Activated naive CD8-positive, alpha-beta T cell treated with anti-CD3 and anti-CD28 coated beads, Interleukin-2, amount 50 U/mL, for 16 hours (primary cell): ENCODE measurements around the gene KCNAB2.

ENCODE experiments used
- DNase-seq: peaks from one replicate; pipeline ENCODE4 v3.0.0-alpha.2; 2020; ENCODE audit warnings: low read depth, low spot score

The KCNAB2 gene

DNA sequence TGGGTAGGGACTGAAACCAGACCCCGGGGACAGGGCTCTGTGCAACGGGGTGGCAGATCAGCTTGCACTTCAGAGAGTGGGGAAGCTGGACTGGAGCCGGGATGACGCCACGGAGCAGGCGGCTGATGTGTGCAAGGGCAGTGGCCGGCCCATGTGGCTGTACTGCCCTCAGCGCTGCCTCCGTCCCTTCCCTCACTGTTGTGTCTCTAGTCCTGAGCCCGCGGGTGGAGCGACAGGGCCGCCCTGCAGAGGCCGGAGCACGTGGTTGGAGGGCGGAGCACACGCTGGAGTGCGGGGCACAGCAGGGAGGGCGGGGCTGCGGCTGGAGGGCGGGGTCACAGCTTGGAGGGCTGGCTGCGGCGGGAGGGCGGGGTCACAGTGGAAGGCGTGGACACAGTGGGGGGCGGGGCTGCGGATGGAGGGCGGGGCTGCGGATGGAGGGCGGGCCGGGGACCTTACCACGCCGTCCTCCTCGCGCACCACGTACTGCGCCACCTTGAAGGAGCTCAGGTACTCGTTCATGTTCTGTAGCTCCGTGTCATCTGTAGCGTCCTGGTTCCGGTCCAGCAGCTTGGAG lies 82.0 kb downstream of the KCNAB2 start:
- DNase-seq: peak; percentile 14

DNA sequence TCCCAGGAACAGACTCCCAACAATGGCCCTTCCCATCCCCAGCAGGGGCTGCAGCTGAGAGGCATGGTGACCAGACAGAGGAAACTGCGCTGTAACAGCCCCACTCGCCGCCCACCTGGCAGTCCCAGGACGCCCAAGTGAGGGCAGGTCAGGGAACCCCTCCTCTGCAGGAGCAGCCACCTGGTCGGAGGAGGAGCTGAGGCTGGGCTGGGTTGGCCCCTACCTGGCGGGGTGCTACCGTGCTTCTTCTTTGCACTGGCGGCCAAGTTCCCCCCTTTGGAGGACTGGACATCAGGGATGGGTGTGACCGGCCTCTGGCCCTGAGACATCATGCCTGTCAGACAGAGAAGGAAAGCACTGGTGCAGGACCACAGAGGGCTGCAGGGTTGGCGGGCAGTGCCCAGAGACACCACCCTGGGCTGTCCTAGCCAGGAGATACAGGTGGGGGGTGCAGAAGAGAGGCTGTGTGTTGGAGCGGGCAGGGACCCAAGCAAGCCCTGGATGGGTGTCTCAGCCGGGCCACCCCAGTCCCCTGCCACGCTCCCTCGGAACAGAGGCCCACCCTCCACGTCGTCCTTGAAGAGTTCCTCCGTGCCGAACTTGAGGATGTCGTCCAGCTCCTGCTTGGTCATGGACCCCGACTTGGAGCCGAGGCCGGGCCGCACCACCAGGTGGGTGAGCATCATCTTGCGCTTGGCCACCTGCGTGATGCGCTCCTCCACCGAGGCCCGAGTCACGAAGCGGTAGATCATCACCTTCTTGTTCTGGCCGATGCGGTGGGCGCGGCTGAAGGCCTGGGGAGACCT lies 82.8 kb downstream of the KCNAB2 start:
- DNase-seq: no peak

DNA sequence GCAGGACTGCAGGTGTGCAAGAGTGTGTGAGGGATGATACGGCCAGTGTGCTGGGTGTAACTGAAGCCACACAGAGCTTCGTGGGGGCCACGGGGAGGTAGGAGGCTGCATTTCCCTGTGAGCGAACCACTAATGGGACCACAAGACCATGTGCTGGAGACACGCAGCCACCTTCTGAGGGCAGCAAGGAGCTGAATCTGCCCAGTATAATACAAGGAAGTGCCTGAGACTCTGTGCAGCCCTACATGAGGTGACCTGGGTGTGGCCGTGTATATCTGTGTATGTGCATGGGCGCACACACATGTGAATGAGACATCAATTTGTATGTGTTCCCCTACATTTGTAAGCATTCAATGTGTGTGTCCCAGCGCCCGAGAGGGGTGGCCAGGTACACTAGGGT lies 83.6 kb downstream of the KCNAB2 start:
- DNase-seq: no peak

DNA sequence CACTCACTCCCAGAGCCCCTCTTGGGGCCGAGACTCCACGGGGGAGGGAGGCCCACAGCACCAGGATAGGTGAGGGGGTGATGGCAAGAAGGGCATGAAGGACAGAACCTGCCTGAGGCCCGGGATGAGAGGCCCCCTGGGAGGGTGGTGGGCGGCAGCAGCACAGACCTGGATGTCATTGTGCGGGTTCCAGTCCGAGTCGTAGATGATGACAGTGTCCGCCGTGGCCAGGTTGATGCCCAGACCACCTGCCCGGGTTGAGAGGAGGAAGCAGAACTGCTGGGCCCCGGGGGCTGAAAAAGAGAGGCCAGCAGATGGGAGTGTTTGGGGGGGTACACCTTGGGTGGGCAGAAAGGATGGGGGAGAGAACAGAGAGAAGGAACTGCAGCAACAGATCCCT lies 84.3 kb downstream of the KCNAB2 start:
- DNase-seq: no peak

DNA sequence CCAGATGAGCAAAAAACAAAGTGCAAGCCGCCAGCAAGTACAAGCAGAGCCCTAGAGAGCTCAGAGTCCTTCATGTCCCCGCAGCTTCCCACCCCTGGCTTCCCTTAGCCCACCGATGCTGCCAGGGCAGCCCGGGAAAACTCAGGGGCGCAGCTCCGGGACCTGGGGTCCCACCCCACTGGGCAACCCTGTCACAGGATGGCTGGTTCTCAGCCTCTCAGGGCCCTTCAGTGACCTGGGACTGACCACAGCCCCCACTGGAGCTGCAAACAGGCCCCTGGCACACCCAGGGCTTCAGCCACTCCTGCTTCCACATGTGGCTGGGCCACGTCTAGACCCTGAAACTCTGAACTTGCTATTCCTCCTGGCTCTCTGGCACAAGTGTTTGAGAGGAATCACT lies 84.9 kb downstream of the KCNAB2 start:
- DNase-seq: no peak

DNA sequence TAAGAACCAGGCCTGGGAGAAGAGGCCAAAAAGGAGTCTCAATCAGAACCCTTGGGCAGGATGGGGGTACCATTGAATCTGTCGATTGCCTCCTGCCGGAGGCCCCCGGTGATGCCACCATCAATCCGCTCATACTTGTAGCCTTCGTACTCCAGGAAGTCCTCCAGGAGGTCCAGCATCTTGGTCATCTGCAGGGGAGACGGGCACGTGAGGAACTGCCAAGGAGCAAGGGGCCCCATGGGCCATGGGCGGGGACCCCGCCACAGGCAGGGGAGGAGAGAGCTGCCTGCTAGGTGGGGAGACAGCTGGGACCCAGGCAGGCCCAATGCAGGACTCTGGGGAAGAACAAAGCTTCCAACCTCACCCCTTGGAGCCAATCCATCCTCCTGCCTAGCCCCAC lies 85.9 kb downstream of the KCNAB2 start:
- no peak for DNase-seq

DNA sequence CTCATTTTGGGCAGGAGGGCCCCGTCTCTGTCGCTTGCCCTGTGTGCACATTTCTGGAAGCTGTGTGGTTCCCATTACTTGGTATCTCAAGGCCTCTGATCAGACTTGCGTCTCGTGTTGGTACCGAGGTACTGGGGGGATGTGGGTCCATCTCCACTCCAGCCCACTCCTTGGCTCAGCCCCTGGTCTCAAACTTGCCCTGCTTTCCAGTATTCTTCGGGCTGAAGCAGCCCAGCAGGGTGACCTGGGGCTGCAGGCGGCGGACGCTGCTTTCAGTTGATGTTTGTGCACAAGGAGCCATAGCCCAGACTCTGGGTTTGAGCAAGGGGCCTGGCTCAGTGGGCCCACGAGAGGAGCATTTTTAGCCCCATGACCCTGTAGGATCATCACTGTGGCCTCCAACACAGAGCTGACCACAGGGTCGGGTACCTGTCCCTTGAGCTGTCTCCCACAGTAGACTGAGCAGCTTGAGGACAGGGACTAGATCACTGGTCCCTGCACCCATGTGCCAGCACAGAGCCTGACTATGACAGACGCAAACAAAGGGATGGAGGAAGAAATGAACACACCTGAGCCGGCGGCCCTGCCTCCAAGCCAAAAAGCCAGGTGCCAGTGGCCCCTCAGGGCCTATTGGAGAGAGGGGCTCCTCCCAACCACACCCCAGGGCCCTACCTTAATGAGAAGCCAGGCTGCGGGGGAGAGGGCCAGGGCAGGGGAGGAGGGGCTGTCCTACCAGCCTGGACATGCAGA lies 87.6 kb downstream of the KCNAB2 start:
- no peak for DNase-seq

DNA sequence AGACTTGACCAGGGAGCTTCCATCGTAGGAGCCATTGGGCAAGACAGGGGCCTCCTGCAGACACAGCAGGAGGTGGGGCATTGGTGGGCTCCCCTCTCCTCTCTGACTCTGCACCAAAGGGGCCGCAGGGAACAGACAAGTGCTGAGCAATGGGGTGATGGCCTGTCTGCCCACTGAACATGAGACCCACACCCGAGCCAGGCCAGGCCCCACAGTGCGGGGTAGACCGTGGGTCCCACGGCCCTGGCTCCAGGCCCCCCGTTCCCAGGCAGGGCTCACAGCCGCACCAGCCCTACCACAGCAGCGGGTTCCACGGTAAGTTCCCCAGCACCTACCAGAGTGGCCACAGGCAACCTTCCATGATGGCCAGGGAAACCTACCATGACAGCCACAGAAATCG lies 88.5 kb downstream of the KCNAB2 start:
- no peak for DNase-seq

DNA sequence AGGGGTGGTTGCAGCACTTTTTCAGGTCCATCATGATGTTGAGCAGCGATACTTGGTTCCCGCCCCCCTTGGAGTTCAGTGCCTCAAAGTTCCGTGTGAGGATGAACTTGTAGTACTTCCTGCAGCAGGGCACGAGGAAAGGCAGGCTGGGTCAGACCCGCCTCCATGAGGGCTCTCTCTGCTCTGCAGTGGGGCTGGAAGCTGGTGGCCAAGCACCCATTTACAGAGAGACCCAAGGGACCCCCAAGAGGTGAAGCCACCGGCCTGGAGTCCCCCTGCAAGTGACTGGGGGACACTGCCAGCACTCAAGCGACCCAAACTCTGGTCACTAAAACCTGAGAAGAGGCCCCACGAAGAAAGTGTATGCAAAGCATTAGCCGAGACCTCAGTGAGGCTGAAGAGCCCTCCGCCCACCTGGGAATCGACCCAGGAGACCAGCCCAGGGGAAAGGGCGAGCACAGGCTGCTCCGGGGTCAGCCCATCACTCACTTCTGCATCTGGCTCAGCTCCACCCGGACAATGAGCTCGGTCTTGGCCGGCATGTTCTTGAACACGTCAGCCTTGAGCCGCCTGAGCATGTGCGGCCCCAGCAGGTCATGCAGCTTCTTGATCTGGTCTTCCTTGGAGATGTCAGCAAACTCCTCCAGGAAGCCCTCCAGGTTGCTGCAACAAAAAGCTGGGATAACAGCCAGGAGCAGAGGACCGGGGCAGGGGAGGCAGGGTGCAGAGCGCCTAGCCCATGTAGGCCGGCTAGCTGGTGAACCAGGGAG lies 89.2 kb downstream of the KCNAB2 start:
- DNase-seq: no peak

DNA sequence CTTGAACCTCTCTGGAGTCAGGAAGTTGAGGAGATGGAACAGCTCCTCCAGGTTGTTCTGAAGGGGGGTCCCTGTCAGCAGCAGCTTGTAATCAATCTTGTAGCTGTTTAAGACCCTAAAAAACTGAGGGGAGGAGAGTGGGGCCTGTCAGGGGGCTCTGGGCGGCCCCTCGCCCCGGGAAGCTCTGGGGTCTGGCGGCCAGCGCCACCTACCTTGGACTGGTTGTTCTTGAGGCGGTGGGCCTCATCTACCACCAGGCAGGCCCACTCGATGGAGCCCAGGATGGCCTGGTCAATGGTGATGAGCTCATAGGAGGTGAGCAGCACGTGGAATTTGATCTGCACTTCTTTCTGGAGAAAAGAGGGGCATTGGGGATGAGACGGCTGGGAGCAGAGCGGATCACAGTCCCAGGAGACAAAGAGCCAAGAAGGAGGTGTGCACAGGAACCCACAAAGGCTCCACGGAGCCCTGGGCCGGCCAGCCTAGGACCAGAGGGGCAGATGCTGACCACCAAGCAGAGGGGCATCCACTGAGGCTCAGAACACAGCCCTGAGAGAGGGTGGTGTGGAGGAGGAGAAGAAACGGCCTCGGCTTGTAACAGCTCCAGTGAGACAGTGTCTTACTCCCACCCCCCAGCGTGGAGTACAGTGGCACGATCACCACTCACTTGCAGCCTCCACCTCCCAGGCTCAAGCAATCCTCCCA lies 91.0 kb downstream of the KCNAB2 start:
- no peak for DNase-seq

DNA sequence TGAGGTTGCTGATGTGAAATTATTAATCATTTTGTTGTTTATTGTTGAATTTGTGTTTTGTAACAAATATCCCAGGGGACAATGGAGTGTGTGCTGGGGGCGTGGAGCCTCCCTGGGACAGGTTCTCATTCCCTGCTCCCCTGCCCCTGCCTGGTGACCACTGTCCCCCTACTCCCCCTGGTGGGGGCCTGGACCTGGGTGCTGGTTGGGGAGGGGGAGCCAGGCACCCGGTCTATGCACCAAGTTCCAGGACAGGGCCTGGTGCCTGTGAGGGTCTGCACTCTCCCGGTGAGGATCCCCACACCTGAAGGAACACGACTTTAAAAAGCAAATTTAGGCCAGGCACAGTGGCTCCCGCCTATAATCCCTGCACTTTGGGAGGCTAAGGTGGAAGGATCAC lies 92.1 kb downstream of the KCNAB2 start:
- DNase-seq: no peak

DNA sequence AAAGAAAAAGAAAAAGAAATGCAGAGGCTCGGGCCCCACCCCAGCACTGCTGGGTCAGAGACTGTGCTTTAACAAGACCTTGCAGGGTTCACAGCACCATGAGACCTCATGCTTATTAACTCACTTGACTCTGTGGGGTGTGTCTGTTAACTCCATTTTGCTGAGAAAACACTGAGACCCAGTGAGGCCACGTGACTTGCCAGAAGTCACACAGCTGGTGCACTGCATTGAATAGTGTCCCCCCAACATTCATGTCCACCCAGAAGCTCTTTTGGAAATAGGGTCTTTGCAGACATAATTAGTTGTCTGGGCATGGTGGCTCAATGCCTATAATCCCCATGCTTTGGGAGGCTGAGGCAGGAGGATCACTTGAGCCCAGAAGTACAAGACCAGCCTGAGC lies 94.7 kb downstream of the KCNAB2 start:
- no peak for DNase-seq

DNA sequence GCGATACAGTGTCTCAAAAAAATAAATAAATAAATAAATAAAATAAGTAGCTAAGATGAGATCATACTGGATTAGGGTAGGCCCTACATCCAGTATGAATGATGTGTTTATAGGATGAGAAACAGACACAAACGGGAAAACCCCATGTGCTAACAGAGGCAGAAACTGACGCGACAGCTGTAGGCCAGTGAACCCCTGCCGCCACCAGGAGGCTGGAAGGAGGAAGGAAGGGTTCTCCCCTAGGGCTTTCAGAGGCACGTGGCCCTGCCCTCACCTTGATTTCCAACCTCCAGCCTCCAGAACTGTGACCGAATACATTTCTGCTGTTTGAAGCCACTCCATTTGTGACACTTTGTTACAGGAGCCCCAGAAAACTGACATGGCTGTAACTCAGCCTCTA lies 95.9 kb downstream of the KCNAB2 start:
- DNase-seq: no peak

DNA sequence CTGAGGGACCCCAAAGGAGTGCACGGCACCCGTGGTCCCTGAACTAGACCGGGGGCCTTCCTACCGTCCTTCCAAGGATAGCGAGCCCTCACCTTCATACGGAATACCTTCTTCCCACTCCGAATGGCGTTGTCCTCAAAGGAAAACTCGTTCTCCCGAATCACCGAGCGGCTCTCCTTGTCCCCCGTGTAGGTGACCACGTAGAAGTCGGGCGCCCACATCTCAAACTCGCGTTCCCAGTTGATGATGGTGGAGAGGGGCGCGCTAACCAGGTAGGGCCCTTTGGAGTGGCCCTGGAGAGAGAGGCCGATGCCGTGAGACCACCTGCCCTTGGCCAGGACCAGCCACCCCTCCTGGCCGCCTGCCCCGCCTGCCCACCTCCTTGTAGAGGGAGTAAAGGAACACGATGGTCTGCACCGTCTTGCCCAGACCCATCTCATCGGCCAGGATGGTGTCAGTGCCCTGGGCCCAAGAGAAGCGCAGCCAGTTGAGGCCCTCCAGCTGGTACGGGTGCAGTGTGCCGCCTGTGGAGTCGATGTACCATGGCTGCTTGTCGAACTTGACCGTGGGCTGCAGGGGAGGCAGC lies 96.4 kb downstream of the KCNAB2 start:
- DNase-seq: no peak

DNA sequence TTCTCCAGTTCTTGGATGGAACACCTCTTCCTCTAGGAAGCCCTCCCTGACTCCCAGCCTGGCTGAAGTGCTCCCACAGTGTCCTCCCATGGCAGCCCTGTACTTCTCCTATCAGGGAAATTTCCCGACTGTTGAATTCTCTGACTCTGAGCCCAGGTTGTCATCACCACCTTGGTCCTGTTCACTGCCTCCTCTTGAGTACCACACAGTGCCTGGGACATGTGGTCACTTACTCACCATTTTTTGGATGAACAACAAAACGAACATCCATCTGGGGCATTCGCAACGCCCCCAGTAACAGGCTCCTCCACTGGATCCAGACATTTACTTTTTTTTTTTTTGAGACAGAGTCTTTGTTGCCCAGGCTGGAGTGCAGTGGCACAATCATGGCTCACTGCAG lies 97.0 kb downstream of the KCNAB2 start:
- DNase-seq: no peak

DNA sequence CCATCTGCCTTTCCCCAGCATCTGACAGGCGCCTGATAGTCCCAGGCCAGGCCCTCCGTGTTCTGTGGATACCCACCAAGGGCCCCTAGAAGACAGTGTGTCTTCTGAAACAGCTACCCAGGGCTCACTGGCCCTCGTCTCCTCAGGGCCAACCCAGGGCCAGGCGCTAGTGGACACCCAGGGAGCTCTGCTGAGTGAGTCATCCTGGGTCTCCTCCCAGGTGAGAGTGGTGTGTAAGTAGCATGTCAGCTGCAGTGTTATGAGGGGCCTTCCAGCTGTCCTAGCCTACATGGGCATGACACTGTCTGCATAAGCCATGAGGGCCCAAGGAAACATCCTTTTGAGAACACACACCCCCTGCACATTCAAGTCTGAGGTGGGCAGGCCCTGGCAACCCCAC lies 97.7 kb downstream of the KCNAB2 start:
- DNase-seq: no peak

DNA sequence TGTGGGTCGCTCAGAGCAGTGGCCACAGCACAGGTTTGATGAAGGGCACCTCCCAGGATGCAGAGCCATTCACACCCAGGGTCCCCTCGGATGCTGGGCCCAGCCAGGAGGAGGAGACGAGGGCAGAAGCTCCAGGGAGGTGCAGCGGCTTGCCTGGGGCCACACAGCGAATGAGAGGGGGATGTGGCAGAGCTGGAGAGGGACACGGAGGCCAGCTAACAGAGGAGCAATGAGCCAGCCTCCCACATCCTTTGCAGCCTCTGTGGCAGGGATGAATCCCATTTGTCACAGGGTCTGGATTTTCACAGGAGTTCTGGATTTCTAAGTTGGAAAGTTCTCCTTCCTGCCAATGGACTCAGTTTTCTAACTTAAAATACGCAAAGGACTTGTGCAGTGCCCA lies 98.5 kb downstream of the KCNAB2 start:
- DNase-seq: no peak

DNA sequence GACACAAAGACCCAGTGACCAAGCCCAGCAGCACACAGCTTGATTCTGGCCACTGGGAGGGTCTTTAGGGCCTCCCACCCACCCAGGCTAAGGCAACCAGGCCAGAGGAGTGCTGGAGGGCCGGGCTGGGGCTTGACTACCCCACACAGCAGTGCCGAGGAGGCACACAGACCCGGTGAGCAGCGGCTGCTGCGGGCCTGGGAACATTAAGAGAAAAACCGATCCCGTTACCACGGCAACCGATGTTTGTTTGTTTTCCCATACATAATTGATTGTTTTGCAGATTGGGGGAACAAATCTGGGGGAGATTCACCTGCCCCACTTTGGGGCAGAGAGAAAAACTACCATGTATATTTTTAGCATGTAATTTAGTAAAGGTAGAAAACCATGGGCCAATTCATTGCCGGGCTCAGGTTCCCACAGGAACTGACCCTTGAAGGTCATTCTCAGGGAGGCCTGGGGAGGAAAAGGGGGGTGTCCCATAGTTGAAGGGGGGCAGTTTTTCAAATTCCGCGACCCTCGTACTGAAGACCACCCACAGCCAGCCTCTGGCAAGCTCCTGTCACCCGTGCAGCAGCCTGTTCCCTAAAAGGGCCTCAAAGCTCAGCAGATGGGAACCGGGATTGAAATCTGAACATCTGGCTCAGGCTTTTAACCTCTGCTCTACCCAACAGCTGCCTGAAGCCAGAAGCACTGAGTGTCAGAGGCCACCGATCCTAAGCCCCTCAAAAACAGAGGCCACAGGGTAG lies 99.1 kb downstream of the KCNAB2 start:
- no peak for DNase-seq

DNA sequence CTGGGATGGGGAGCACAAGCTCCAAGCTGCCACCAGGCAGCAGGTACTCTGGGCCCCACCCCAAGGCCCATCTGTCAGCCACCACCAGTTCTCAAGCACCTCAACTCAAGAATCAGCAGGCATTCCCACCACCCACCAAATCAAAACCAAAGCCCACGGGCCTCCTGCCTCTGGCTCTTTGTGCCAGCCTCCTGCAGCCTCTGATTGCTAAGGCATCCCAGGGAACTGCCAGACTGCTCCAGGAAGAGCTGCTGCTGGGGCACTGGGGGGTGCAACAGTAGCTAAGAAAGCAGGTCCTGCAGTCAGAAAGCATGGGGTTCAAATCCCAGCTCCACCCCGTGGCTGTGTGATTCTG lies 99.7 kb downstream of the KCNAB2 start:
- DNase-seq: no peak

DNA sequence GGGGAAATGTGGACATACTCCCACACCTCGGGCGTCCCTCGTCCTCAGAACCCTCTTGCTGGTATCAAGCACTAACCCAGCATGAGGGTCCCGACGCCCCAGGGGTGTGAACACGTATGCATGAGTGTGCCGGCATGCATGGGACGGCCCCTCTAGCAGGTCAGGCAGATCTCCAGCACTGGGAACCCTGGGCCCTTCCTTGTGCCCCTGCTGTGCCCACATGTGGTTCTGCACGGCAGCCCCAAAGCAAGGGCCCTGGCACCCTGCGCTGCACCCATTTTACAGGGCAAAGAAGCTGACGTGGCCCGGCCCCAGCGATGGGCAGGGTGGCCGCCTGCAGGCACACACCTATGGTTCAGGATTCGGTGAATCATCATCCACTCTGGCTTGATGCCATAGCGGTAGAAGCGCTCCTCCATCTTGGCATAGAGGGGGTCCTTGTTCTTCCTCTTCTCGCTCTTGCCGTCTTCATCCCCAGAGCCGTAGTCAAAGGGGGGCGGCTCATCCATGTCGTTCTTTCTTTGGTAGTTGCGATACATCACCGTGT lies 100.2 kb downstream of the KCNAB2 start:
- DNase-seq: no peak
